HG03575 (cell line): ENCODE results near the gene EMX2.

ENCODE experiments used
- ATAC-seq: cut with Tn5 transposase; IDR thresholded peaks from one replicate; pipeline ENCODE4 v1.9.1; 2021; ENCODE audit not compliant: unreplicated experiment, insufficient number of reproducible peaks, low FRiP score; ENCODE audit errors: extremely low read depth

EMX2 gene

DNA sequence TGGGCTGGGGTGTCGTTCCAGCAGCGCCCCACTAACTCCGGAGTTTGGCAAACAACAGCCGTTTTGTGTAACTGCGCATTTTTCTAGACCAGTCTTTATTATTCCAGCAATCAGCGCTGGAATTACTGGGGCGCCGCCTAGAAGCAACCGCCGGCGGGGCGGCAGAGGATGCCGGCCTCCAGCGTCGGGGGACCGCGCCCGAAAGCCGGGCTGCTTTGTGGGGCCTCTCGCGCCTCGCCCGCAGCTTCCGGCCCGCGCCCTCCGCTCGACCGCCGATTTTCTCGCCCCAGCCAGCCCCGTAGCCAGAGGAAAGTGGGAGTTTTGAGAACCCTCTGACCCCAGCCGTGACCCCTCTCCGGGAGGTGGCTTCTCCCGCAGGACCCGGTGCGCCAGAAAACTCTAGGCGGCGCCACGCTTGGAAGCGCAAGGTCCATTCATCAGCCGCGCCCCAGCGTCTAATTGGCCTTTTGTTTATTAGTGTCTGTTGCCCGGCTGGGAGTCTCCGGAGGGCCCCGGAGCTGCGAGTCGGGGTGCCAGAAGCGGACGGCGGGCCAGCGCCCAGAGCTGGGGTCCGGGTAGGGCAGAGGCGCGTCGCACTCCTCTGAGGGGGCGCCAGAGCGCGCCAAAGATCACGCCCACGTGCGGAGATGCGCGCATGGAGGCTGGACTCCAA lies 10.7 kb downstream of the EMX2 start:
- ATAC-seq, result no peak

DNA sequence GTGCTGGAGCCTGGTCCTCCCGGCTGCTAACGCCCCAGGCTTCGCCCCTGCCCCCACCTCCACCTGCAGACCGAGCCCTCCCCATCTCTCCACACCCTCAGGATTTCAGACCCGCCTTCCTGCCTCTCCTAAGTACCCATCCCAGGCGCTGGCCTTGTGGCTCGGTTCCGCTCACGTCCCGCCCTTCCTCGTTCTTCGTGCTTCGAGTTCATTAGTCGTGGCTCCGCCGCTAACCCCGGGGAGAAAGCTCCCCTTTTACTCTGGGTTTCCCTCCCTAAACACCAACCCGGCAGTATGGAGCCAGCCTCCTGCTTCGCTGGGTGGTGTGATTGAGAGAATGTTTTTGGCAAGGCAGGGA lies 11.2 kb downstream of the EMX2 start:
- no peak for ATAC-seq

DNA sequence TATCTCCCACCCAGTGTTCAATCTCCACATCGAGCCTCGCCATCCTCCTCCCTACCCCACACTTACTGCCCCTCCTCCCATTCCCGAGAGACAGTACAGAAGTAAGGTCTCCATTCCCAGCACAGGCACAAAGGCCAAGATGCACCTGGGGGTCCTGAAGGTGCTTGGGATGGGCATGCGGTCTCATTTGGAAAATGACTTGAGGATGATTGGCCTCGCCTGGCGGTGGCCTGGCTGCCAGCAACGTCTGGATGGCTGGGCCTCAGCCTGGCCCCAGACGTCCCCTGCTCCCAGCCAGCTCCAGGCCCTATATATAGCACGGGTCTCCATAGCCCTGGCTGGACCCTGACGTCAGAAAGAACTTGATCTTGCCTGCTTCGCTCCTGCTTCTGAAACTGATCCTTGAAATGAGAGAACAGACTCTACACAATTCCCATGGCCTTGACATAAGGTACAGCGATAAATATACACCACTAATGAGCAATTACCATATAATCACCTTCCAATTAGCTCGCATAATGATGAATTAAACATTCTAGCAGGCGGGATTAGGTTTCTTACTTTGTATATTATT lies 11.8 kb downstream of the EMX2 start:
- ATAC-seq, result no peak

DNA sequence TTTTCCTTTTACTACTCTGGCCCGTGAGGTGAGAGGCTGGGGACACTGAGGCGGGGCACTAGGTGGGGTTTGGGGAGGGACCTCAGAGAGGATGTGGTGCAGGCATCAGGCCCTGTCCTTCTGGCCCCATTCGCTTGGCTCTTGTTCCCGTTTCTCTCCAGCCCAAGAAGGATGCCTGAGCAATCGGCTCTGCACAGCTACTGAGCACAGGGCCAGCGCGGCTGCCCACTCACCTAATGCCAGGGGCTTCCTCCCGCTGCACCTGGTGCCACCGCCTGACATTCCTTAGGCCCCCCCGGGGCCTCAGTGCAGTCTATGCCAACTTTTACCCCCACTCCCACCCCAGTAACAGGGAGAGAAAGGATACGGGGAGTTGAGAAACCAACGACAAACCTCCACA lies 12.5 kb downstream of the EMX2 start:
- no peak for ATAC-seq

DNA sequence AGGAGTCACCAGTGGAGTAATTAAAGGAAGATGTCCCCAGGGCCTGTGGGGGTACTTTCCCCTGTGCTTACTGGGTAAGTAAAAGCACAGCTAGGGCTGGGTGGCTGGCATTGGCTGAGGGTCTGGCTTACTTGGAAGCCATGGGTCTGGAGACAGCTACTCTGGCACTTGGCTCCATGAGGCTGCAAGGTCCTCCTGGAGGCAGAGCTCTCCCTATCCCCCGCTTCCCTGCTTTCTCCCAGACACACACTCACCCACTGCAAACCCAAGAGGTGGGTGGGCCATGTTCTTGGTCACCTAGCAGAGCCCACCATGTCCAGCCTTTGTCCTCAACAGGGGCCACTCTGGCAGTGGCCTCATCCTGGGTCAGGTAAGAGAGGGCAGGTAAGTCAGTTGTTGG lies 13.3 kb downstream of the EMX2 start:
- ATAC-seq, result no peak

DNA sequence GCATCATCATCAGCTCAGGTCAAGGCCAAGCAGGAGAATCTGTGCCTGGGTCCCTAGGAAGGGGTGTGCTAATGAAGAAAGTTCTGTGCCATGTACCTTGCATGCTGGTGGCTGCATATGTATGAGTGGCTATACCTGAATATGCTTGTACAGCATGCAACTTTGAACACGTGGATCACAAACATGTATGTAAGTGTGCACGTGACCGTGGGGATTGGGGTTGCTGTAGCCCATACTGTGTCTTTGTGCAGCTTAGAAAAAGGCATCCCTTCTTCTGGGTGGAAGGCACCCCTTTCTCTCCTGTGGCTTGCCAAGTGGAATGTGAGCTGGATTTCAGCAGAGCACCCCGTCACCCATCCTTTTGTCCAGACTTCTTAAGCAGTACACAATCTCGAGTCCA lies 13.8 kb downstream of the EMX2 start:
- ATAC-seq, result no peak

DNA sequence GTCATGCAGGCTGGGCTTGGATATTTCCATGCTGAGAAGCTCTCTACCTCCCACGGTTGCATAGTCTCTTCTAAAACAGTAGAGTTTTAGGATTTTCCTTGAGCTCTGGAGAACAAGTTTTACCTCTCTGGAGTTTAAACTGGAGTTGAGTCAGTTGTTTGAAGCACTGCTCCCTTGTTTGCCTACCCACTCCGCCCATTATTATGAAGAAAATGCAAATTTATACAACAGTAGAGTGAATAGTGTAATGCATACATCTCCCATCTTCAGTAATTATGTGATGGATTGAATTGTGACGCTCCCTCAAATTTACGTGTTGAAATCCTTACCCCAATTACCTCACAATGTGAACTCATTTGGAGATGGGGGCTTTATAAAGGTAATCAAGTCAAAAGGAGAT lies 17.2 kb downstream of the EMX2 start:
- no peak for ATAC-seq

DNA sequence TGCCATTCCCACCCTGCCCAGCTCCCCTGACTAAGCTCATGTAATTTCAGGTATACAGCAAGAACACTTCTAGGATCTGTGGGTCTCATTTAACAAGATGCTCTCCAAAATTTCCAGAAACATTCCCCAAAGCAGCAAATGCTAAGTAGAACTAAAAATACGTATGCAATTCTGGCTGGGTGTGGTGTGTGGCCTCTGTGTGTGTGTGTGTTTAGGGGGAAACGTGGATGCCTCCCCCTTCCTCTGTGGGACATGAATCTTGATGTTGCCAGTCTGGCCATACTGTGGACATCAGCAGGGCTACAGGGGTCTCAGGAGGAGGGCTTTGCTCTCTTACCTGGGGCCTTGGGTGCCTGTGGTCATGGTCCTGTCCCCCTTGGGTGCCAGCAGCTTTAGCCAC lies 18.4 kb downstream of the EMX2 start:
- ATAC-seq, result no peak

DNA sequence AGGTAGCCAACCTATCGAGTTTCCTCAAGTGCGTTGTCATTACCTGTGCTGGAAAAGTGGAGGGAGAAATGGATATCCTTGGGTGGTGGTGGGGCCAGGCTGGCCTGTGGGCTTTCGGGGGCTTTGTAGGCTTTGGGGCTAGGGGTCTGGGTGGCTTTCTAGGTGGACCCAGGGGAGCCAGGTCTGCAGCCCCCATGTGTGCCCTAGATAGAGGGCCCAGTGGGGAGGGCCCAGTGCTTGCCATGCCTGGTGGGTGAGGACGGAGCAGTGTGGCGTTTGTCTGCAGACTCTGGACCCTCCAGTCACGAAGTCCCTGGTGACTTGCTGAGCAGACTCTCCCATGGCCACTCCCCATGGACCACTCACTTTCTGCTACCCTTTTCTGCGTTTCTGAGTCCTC lies 19.7 kb downstream of the EMX2 start:
- ATAC-seq, result no peak

DNA sequence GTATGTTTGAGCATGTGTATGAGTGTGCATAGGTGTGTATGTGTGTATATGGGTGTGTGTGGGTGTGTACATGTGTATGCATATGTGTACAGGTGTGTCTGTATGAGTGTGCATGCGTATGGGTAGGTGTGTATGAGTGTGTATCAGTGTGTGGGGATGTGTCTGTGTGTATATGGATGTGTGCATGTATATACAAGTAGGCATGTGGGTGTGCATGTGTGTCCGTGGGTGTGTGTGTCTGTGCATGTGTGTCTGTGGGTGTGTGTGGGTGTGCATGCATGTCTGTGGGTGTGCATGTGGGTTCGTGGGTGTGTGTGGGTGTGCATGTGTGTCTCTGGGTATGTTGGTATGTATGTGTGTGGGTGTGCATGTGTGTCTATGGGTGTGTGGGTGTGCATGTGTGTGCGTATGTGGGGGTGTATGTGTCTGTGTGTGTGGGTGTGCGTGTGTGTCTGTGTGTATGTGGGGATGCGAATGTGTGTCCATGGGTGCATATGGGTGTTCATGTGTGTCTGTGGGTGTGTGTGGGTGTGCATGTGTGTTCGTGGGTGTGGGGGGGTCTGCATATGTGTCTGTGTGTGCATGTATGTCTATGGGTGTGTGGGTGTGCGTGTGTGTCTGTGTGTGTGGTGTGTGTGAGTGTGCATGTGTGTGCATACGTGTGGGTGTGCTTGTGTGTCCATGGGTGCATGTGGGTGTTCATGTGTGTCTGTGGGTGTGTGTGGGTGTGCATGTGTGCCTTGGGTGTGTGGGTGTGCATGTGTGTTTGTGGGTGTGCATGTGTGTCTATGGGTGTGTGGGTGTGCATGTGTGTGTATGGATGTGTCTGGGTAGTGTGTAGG lies 20.6 kb downstream of the EMX2 start:
- no peak for ATAC-seq

DNA sequence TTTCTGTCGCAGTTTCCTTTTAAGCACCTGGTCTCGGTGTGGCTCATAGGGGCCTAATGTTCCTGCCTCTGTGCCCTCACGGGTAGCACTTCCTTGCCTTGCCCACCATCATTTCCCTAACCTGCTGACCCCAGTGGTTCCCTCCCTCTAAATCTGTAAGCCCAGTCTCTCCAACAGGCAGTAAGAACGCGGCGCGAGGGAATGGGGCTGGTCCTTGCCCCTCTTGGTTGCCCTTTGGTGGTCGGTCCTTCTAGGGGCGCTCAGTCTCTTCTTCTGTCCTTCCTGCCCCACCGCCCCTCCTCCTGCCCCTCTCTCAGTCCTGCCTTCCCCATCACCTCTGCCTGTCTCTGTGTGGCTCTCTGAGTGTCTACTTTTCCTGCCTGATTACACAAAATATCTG lies 21.2 kb downstream of the EMX2 start:
- ATAC-seq, result no peak

DNA sequence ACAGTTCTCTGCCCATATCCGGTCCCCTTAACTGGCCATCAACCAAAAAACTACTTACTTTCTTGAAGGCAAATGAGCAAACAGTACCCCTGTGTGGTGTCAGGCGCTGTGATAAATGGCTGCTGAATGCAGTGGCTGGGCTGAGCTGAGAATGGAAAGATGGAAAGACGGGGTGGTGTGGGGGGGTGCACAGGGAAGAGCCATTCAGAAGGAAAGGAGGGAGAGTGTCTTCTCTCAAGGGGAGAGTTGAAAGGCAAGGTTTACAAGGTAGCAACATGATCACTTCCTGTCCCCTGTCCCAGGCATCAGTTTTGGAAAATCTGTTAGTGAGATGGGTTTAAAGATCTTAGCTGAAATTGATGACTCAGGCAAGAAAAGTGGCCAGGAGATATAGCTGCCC lies 22.5 kb downstream of the EMX2 start:
- no peak for ATAC-seq

DNA sequence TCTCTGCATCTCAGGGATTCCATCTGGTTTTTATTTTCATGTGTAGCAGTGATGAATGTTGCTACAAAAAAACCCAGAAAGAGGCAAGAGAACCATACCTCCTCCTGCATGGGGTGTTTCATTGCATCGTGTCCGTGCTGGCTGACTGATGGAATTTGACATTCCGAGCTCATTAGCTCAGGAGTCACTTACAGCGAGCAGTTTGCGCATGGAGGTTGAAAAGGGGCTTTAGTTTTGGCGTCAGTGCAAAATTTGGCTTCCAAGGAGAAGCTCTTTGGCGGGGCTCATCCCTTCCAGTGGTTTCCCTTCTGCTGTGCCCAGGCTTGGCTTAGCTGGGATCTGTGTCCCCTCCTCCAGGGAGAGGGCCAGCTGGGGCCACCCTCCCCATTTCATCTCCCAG lies 25.8 kb downstream of the EMX2 start:
- no peak for ATAC-seq

DNA sequence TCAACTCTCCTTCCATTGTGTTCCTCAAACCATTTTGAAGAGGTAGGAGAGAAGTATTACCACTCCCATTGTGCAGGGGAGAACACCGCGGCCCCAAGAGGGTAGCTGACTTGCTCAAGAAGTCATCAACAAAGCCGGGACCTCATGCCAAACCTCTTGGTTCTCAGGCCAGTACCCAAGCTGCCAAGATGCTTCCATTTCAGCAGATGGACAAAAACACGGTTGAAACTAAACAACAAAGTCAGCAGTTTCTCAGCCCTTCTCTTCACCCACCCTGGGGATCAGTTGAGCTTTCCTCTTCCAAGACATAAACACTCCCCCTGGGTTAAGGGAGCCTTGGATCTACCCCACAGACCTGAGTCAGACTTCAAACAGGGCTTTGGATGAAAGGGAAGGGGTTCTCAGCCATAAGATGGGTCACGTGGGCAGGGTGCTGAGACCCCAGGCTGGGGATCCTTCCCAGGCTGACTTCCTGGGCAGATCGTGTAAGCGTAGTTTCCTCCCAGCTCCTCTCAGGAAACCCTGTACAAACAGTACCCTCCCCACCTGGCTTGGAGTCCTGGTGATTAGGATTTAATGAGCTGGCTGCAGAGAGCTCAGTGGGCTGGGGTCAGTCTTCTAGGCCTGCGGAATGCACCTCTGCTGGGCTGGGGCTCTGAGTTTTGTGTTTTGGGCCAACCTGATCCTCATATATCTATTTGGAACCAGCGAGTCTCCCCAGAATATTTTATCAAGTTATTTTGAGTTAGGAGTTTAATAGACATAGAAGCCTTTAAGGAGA lies 27.3 kb downstream of the EMX2 start:
- no peak for ATAC-seq

DNA sequence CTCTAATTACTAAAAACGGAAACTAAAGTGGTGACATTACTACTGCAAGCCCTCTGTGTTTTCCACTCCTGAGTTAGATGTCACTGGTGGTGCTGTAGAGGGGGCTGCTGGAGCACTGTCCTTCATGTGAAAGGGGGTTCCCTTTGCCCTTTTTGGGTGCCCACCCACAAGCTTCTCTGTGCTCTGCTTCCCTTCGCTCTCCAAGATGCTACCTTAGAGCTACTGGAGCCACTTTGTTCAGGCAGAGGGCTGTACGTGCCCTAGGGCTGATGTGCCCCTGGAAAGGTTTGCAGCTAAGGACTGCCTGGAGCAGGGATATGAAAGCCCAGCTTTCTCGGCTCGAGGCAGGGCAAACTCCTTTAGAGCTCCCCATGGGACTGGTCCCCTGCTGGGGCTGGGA lies 28.3 kb downstream of the EMX2 start:
- no peak for ATAC-seq

DNA sequence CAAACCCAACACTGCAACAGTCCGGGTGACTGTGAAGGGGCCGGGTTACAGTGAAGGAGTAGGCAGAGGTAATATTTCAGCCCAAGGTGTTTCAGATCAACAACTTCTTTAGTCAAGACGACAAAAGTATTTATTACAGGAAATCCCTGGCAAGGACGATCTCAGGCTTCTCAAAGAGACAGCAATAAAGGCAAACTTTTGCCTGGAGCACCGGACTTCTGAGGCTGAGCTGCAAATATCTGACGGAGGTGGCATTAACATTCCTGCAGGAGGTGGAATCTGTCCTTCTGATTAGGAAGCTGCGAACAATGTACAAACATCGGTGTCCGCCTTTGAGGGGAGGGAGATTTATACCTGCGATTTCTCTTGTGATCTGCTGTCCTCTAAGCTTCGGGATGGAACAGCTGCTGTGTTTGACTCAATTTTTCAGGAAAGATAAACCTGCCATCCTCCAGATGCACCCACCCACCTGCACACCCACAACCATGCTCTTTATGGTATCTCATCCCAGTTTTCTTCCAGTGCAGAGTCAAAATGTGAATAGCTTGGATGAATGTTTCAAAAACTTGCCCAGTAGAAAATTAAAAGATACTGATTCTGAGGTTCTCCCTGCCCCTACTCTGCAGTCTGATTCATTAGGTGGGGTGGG lies 32.1 kb downstream of the EMX2 start:
- no peak for ATAC-seq

DNA sequence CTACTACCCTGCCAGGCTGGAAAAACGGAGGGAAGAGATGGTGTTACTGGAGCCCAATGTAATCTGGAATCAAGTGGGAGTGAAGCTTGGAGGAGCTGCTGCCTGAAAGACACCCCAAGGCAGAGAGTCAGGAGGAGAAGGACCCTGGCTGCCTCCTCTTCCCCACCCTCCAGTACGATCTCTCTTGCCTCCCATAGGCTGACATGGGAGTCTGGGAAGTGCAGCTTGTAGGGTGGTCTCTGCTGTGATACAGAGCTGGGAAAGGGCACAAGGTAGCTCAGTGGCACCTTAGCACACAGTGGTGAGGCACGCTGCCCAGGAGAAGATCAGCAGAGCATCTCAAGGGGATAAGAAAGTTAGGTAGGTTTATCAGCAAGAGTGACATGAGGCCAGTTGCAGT lies 35.9 kb downstream of the EMX2 start:
- ATAC-seq, result no peak

DNA sequence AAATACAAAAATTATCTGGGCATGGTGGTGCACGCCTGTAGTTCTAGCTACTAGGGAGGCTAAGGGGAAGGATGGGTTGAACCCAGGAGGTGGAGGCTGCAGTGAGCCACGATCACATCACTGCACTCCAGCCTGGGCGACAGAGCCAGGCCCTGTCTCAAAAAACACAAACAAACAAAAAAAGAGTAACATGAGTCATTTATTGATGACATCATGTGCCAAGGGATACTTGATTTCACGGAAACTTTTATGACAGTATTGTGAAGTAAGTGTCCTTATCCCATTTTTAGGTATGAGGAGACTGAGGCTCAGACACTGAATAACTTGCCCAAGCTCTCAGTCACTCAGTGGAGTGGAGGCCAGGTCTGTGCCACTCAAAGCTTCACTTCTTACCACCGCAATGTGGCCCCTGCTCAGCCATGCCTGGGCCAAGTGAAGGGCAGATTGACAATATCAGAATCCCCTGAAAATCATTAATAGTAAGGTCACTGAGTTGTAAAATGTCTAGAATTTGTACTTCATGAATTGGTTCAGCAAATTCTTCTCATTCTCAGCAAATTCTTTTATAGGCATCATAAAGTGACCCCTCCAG lies 36.5 kb downstream of the EMX2 start:
- ATAC-seq, result no peak

DNA sequence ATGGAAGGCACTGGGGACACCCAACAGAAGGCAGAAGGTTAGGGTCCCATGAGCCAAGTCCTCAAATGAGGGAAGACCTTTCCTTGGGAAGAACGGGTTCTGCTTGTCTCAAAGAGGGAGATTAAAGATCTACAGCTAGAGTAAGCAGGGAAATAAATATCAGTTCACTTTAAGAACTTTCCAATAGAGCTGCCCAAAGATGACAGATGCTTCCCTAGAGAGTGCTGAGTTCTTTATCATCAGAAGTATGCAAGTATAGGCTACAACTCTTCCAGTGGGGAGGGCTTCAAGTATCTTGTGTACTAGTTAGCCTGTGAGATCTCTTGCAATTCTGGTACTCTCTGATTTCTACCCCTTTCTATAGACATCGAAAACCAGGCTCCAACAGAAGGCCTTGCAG lies 39.4 kb downstream of the EMX2 start:
- no peak for ATAC-seq
